Fibroblast of the conjunctiva (primary cell): ENCODE data around the gene CCT8L2.
"Not testable (repeated sequence)": the region's sequence is repeated elsewhere in the genome, so short reads cannot be mapped to it uniquely, and the experiment has no call there.

Experiments used
- DNase-seq: peaks from one replicate; pipeline ENCODE4 v3.0.0-alpha.2; 2010; ENCODE audit warnings: low read depth

Gene CCT8L2

GRCh38 chr22:16595251-16595650 is 2.6 kb upstream of the CCT8L2 start:
- DNase-seq: not testable (repeated sequence)

- no peak for DNase-seq
These were observed 1.4 kb upstream of the CCT8L2 start for GRCh38 chr22:16594026-16594425.

DNA sequence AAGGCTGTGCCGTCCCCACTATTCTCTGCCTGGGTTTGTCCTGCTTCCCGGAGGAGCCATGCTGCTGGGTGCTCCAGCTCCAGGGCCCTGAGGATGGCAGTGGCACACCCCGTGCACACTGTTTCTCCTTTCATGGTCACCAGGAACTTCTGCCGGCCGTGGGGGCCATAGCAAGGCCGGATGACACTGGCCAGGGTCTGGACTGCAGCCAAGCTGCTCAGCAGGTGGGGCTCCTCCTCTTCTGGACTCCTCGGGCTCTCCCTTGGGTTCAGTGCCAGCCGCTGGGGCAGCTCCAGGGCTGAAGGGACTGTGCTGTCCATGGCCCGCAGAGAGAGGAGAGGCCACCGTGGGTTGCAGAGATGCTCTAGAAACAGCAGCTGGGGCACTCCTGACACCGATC is 379 bp downstream of the CCT8L2 start:
- not testable (repeated sequence) for DNase-seq

DNA sequence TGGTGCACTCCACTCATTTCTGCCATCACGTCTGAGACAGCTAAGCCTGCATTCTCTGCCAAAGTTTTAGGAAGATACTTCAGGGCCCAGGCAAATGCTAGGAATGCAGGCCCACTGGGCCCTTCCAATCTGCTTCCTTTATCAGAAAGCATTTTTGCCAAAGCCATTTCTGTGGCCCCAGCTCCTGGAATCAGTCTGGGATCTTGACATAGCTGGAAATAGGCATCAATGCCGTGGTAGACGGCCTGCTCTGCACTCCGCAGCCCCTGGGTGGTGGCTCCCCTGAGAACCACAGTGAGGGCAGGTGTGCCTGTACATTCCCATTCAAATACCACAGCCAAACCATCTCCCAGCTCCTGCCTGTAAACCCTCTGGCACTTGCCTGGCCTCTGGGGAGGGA is 1.5 kb downstream of the CCT8L2 start:
- DNase-seq: not testable (repeated sequence)

GRCh38 chr22:16586991-16587390 is 5.6 kb downstream of the CCT8L2 start:
- DNase-seq: no peak

- DNase-seq: no peak
These were observed 6.4 kb downstream of the CCT8L2 start for GRCh38 chr22:16586170-16586569.

DNA sequence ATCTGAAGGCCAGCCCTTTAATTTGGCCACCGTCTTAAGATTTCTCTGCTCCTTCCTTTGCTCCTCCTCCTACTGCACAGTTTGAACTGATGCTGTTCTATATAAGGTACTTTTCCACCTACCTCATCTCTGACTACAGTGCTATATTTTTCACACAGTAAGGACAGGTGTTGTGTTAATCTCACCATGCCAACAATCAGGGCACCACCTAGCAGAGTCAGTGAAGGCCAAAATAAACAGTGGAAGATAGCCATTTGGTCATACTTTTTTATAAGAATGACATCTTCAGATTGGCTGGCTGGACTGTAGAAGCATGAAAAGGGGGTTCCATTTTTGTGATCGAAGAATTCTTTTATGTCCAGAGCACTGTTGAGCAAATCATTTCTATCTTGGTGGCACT is 11.7 kb downstream of the CCT8L2 start:
- not testable (repeated sequence) for DNase-seq

- not testable (repeated sequence) for DNase-seq
These were observed 23.3 kb downstream of the CCT8L2 start for GRCh38 chr22:16569240-16569834.

DNA sequence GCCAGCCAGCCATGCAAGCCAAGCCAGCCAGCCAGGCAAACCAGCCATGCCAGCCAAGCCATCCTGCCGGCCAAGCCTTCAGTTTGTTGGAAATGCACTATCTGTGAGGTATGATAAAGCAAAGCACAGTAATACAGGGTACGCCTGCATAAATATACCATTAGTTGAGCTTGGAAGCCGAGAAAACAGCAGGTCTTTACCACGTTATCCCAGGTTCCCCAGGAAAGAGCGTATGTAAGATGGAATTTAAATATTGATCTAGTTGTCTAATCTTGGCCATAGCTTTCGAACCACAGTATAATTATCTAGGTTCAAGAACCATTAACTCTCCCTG is 24.2 kb downstream of the CCT8L2 start:
- no peak for DNase-seq

GRCh38 chr22:16567617-16568424 is 24.8 kb downstream of the CCT8L2 start:
- DNase-seq: not testable (repeated sequence)

- not testable (repeated sequence) for DNase-seq
These were observed 26.0 kb downstream of the CCT8L2 start for GRCh38 chr22:16566421-16567151.

DNA sequence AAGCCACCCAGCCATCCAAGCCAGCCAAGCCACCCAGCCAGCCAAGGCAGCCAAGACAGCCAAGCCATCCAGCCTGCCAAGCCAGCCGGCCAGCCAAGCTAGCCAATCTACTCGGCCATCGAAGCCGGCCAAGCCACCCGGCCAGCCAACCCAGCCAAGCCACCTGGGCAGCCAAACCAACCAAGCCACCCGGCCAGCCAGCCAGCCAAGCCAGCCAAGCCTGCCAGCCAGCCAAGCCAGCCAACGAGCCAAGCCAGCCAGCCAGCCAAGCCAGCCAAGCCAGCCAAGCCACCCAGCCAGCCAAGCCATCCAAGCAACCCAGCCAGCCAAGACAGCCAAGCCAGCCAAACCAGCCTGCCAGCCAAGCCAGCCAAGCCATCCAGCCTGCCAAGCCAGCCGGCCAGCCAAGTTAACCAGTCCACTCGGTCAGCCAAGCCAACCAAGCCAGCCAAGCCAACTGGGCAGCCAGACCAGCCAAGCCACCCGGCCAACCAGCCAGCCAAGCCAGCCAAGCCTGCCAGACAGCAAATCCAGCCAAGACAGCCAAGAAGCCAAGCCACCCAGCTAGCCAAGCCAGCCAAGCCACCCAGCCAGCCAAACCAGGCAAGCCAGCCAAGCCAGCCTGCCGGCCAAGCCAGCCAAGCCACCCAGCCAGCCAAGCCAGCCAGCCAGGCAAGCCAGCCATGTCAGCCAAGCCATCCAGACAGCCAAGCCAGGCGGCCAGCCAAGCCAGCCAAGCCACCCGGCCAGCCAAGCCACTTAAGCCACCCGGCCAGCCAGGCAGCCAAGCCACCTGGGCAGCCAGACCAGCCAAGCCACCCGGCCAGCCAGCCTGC is 26.8 kb downstream of the CCT8L2 start:
- DNase-seq: not testable (repeated sequence)

DNA sequence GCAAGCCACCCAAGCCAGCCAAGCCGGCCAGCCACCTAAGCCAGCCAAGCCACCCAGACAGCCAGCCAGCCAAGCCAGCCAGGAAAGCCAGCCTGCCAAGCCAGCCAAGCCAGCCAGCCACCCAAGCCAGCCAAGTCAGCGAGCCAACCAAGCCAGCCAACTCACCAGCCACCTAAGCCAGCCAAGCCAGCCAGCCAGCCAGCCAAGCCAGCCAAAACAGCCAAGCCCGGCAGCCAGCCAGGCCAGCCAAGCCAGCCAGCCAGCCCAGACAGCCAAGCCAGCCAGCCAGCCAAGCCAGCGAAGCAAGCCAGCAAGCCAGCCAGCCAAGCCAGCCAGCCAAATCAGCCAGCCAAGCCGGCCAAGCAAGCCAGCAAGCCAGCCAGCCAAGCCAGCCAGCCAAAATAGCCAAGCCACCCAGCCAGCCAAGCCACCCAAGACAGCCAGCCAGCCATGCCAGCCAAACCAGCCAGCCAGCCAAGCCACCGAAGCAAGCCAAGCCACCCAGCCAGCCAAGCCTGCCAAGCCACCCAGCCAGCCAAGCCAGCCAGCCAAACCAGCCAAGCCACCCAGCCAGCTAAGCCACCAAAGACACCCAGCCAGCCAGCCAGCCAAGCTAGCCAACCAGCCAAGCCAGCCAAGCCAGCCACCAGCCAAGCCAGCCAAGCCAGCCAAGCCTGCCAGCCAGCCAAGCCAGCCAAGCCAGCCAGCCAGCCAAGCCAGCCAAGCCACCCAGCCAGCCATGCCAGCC is 27.6 kb downstream of the CCT8L2 start:
- DNase-seq: not testable (repeated sequence)

DNA sequence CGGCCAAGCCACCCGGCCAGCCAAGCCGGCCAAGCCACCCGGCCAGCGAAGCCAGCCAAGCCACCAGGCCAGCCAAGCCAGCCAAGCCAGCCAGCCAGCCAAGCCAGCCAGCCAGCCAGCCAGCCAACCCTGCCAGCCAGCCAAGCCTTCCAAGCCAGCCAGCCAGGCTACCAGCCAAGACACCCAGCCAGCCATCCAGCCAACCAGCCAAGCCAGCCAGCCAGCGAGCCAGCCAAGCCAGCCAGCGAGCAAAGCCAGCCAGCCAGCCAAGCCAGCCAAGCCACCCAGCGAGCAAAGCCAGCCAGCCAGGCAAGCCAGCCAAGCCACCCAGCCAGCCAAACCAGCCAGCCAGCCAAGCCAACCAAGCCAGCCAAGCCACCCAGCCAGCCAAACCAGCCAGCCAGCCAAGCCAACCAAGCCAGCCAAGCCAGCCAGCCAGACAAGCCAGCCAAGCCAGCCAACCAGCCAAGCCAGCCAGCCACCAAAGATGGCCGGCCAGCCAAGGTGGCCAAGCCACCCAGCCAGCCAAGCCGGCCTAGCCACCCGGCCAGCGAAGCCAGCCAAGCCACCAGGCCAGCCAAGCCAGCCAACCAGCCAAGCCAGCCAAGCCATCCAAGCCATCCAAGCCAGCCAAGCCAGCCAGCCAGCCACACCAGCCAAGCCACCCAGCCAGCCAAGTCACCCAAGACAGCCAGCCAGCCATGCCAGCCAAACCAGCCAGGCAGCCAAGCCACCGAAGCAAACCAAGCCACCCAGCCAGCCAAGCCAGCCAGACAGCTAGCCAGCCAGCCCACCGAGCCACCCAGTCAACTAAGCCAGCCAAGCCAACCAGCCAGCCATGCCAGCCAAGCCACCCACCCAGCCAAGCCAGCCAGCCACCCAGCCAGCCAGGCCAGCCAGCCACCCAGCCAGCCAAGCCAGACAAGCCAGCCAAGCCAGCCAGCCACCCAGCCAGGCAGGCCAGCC is 28.8 kb downstream of the CCT8L2 start:
- no peak for DNase-seq

DNA sequence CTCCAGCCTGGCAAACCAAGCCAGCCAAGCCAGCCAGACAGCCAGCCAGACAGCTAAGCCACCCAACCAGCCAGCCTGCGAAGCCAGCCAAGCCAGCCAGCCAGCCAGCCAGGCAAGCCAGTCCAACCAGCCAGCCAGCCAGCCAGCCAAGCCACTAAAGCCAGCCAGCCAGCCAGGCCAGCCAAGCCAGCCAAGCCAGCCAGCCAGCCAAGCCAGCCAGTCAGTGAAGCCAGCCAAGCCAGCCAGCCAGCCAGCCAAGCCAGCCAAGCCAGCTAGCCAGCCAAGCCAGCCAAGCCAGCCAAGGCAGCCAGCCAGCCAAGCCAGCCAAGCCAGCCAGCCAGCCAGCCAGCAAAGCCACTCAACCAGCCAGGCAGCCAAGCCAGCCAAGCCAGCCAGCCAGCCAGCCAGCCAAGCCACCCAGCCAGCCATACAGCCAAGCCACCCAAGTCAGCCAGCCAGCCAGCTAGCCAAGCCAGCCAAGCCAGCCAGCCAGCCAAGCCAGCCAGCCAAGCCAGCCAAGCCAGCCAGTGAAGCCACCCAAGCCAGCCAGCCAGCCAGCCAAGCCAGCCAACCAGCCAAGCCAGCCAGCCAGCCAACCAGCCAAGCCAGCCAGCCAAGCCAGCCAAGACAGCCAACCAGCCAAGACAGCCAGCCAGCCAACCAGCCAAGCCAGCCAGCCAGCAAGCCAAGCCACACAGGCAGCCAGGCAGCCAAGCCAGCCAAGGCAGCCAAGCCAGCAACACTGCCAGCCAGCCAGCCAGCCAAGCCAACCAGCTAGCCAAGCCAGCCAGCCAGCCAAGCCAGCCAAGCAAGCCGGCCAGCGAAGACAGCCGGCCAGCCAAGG is 29.7 kb downstream of the CCT8L2 start:
- DNase-seq: no peak

GRCh38 chr22:16561093-16561658 is 31.4 kb downstream of the CCT8L2 start:
- not testable (repeated sequence) for DNase-seq

DNA sequence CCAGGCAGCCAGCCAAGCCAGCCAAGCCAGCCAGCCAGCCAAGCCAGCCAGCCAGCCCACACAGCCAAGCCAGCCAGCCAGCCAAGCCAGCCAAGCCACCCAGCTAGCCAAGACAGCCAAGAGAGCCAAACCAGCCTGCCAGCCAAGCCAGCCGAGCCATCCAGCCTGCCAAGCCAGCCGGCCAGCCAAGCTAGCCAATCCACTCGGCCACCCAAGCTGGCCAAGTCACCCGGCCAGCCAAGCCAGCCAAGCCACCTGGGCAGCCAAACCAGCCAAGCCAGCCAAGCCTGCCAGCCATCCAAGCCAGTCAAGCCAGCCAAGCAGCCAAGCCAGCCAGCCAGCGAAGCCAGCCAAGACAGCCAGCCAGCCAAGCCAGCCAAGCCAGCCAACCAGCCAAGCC is 32.0 kb downstream of the CCT8L2 start:
- DNase-seq: not testable (repeated sequence)

DNA sequence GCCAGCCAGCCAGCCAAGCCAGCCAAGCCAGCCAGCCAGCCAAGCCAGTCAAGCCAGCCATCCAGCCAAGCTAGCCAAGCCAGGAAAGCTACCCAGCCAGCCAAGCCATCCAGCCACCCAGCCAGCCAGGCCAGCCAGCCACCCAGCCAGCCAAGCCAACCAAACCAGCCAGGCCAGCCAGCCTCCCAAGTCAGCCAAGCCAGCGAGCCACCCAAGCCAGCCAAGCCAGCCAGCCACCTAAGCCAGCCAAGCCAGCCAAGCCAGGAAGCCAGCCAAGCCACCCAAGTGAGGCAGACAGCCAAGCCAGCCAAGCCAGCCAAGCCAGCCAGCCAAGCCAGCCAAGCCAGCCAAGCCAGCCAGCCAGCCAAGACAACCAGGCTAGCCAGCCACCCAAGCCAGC is 32.6 kb downstream of the CCT8L2 start:
- DNase-seq: not testable (repeated sequence)
